Adipocyte (in vitro differentiated cells): ENCODE results near the gene ZNF18.

ENCODE experiments used
- DNase-seq: peaks from one replicate; pipeline ENCODE4 v3.0.0-alpha.2; 2015; ENCODE audit warnings: low read depth
- H3K27me3 ChIP-seq: replicated peaks from 2 replicates; pipeline ENCODE4 v1.7.0; 2013; ENCODE audit warnings: mild to moderate bottlenecking, low read length, moderate library complexity; ENCODE audit not compliant: control insufficient read depth, insufficient read depth
- H3K36me3 ChIP-seq: 2 replicates; pipeline ENCODE4 v1.7.0; 2013; ENCODE audit warnings: low read length, mild to moderate bottlenecking, moderate library complexity; ENCODE audit not compliant: control insufficient read depth, insufficient read depth, severe bottlenecking
- H3K4me1 ChIP-seq: 2 replicates; pipeline ENCODE4 v1.7.0; 2013; ENCODE audit warnings: mild to moderate bottlenecking, low read length, moderate library complexity; ENCODE audit not compliant: control insufficient read depth, insufficient read depth
- H3K4me3 ChIP-seq: 2 replicates; pipeline ENCODE4 v1.7.0; 2013; ENCODE audit warnings: mild to moderate bottlenecking, low read length, moderate library complexity
- H3K9ac ChIP-seq: 2 replicates; pipeline ENCODE4 v1.7.0; 2013; ENCODE audit warnings: mild to moderate bottlenecking, low read length, moderate library complexity
- H3K9me3 ChIP-seq: 2 replicates; pipeline ENCODE4 v1.7.0; 2013; ENCODE audit warnings: mild to moderate bottlenecking, low read length, moderate library complexity; ENCODE audit not compliant: control insufficient read depth

The ZNF18 gene

DNA sequence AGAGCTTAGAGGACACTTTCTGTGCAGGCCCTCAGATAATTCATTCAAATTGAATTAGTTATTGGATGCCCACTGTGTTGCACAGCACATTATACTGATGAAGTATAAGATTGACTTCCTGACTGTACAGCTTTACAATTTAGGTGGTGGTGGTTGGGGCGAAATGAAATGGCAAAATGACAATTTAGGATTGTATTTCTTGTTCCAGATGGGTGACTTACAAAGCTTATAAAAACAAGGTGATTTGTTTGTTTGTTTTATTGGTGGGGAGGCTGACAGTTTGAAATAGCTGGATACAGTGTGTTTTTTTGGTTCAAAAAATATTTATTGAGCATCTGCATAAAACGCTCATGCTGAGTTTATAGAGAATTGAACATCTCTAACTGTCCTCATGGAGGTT, 25.0 kb upstream of the ZNF18 start:
- Histone ChIP-seq H3K9ac (peak overlapping the region; percentile 90), H3K4me1 (peaks cover 30% of the 10 kb centered on the region), H3K36me3 (no peaks in the 10 kb centered on the region), H3K9me3 (no peaks in the 10 kb centered on the region), H3K4me3 (peak overlapping the region; percentile 85), H3K27me3 (no peaks in the 10 kb centered on the region)
- DNase-seq: peak; percentile 13

- H3K4me1 ChIP-seq: peaks cover 30% of the 10 kb centered on the region
- DNase-seq: peak; percentile 28
Measured at GRCh38 chr17:12021623-12022140, 24.4 kb upstream of the ZNF18 start.

DNA sequence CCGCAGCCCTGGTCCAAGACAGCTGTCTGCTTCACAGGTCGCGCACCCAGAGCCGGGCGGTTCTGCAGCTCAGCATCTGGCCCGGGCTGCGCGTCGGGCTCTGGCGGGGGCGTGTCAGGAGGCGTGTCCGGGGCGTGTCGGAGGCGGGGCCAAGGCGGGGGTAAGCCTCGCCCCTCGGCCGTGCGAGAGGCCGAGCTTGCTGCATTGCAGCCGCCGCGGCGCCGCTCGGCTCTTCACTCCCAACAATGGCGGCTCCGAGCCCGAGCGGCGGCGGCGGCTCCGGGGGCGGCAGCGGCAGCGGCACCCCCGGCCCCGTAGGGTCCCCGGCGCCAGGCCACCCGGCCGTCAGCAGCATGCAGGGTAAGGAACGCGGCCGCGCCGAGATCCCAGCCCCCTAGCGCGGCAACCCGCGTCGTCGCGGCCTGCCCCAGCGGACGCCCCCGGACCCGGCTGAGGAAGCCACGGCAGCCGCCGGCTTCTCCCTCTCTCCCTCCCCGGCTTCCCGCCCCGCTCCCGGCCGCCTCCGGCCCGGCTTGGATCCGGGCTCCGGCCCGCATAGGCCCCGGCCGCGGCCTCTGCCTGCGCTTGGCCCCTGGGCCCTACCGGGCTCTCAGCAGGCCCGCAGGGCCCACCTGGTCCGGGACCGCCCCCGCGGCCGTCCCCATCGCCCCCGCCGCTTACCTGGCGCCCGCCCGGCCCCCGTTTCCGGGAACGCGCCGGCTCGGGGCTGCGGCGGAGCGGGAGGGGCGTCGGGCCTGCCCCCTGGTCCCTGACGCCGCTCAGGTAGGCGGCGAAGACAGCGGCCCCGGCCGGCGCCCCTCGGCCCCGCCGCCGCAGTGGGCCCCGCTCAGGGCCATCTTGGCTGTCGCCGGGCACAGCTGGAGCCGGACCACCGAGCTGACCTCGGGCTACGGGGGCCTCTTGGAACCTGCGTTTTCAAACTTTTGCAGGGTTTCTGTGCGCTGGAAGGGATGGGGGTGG, 23.7 kb upstream of the ZNF18 start, which contains the start of gene MAP2K4:
TSS of gene MAP2K4 (plus strand) at position 236 of the 981 bp plus-strand sequence. CDS start at position 246, 10 bp downstream.
- Histone ChIP-seq H3K36me3 (no peaks in the 10 kb centered on the region), H3K27me3 (no peaks in the 10 kb centered on the region), H3K9ac (peak within 1 kb of the TSS; percentile 90), H3K4me3 (peak within 1 kb of the TSS; percentile 85), H3K9me3 (no peaks in the 10 kb centered on the region), H3K4me1 (peaks cover 30% of the 10 kb centered on the region)
- peak; percentile 98 for DNase-seq

More at GRCh38 chr17:12021623-12022140, 24.4 kb upstream of the ZNF18 start:
- Histone ChIP-seq H3K9ac (peak overlapping the region; percentile 90), H3K9me3 (no peaks in the 10 kb centered on the region), H3K27me3 (no peaks in the 10 kb centered on the region), H3K36me3 (no peaks in the 10 kb centered on the region), H3K4me3 (peak overlapping the region; percentile 85)

GRCh38 chr17:12007466-12007865, 10.2 kb upstream of the ZNF18 start:
- H3K27me3 ChIP-seq: peaks cover 4% of the 10 kb centered on the region
- H3K9me3 ChIP-seq: no peaks in the 10 kb centered on the region
- no peaks in the 10 kb centered on the region for H3K4me1 ChIP-seq
- no peak overlapping the region for H3K4me3 ChIP-seq
- DNase-seq: no peak
- H3K36me3 ChIP-seq: no peaks in the 10 kb centered on the region
- no peak overlapping the region for H3K9ac ChIP-seq

GRCh38 chr17:11999696-12000095, 2.4 kb upstream of the ZNF18 start:
- no peaks in the 10 kb centered on the region for H3K27me3 ChIP-seq
- no peak for DNase-seq
- H3K4me3 ChIP-seq: no peak overlapping the region
- H3K9me3 ChIP-seq: no peaks in the 10 kb centered on the region
- no peaks in the 10 kb centered on the region for H3K36me3 ChIP-seq
- H3K4me1 ChIP-seq: peaks cover 8% of the 10 kb centered on the region
- no peak overlapping the region for H3K9ac ChIP-seq

DNA sequence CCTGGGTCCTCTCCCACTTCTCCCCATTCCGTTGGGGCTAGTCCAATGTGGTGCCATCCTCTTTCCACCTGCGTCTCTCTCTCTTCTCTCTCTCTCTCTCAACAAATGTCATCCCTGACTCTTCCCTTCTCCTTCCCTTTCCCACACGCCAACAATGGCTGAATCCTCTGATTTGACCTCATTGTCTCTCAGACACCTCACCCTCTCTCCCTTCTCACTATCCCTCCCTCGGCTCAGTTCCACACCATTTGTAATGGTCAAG, 628 bp upstream of the ZNF18 start:
- no peaks in the 10 kb centered on the region for H3K9me3 ChIP-seq

GRCh38 chr17:11996722-11997146, 541 bp downstream of the ZNF18 start:
- peak overlapping the region; percentile 94 for H3K4me3 ChIP-seq
- peak; percentile 66 for DNase-seq
- H3K9ac ChIP-seq: peak overlapping the region; percentile 97
- no peaks in the 10 kb centered on the region for H3K9me3 ChIP-seq
- peaks cover 8% of the 10 kb centered on the region for H3K4me1 ChIP-seq
- H3K36me3 ChIP-seq: peaks cover 10% of the 10 kb centered on the region
- H3K27me3 ChIP-seq: no peaks in the 10 kb centered on the region

More for the DNA sequence above, 628 bp upstream of the ZNF18 start:
- no peaks in the 10 kb centered on the region for H3K27me3 ChIP-seq
- no peaks in the 10 kb centered on the region for H3K36me3 ChIP-seq
- H3K9ac ChIP-seq: peak overlapping the region; percentile 97
- no peak for DNase-seq
- peaks cover 8% of the 10 kb centered on the region for H3K4me1 ChIP-seq
- H3K4me3 ChIP-seq: peak overlapping the region; percentile 94

DNA sequence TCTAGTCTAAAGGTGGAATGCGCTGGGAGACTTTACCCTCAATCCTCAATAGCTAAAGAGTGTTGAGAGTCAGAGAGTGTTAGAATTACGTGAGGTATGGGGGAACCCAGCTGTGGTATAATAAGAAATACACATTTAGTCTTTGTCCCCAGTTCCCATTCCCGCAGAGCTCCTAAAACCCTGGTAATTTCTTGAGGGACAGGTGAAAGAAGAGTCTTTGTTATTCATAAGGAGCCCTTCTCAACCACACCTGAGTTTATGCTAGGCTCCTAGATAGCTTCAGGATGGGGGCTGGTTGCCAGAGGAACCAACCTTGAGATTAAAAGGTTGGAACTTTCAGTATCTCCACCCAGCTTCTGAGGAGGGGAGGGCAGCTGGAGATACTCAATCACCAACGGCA, 5.8 kb downstream of the ZNF18 start:
- DNase-seq: no peak
- H3K4me1 ChIP-seq: peaks cover 12% of the 10 kb centered on the region
- H3K36me3 ChIP-seq: peaks cover 44% of the 10 kb centered on the region
- H3K4me3 ChIP-seq: no peak overlapping the region
- H3K27me3 ChIP-seq: no peaks in the 10 kb centered on the region
- no peak overlapping the region for H3K9ac ChIP-seq
- H3K9me3 ChIP-seq: no peaks in the 10 kb centered on the region

GRCh38 chr17:11990363-11990983, 6.8 kb downstream of the ZNF18 start:
- H3K4me1 ChIP-seq: peaks cover 9% of the 10 kb centered on the region
- H3K27me3 ChIP-seq: no peaks in the 10 kb centered on the region
- no peak for DNase-seq
- H3K9ac ChIP-seq: no peak overlapping the region
- H3K36me3 ChIP-seq: peaks cover 48% of the 10 kb centered on the region
- no peak overlapping the region for H3K4me3 ChIP-seq
- H3K9me3 ChIP-seq: no peaks in the 10 kb centered on the region

GRCh38 chr17:11986942-11987329, 10.3 kb downstream of the ZNF18 start:
- Histone ChIP-seq H3K36me3 (peaks cover 57% of the 10 kb centered on the region), H3K9ac (peak overlapping the region; percentile 15), H3K4me1 (peaks cover 22% of the 10 kb centered on the region), H3K9me3 (no peaks in the 10 kb centered on the region), H3K4me3 (peak overlapping the region; percentile 38), H3K27me3 (no peaks in the 10 kb centered on the region)
- peak; percentile 70 for DNase-seq

DNA sequence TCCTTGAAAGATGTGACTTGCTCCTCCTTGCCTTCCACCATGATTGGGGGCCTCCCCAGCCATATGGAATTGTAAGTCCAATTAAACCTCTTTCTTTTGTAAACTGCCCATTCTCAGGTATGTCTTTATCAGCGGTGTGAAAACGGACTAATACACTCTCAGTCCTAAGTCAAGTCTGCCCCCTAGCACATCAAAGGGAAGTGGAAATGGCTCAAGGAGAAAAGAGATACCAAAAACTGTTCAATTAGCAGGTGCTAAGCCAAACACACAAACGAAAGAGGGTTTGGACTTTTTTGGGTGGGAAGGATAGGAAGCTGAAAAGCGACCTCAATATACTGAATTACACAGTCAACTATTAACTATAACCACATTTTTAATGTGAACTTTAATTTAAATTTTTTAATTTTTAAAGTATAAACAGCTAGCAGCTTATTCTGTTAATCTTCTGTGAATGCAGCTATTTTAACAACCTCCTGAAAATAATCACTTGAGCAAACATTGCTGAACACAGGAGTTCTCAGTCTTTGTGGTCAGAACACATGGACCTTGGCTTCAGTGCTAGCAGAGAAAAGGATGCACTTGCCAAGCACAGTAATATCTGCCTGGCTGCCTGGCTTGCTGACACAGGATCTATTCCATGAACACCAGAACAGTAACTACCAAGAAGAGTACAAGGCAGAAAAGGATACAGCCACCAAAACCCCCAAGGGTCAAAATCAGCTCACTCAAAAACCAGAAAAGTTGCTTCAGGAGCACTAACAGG, 10.9 kb downstream of the ZNF18 start:
- DNase-seq: no peak
- Histone ChIP-seq H3K9ac (peak overlapping the region; percentile 15), H3K36me3 (peaks cover 57% of the 10 kb centered on the region), H3K27me3 (no peaks in the 10 kb centered on the region), H3K4me1 (peaks cover 25% of the 10 kb centered on the region), H3K4me3 (peak overlapping the region; percentile 38), H3K9me3 (no peaks in the 10 kb centered on the region)
